Naive thymus-derived CD8-positive, alpha-beta T cell (primary cell): ENCODE results near the gene KIF26B. TPM values are rescaled to one million over a fixed set of nuclear protein-coding genes. Genes with fewer than 3 reads are reported as not detected.

Experiments used
- ATAC-seq, 2 donors: fragments of 150-1000 bp; cut with Tn5 transposase in 1 of 2; sonication (Bioruptor Pico), chemical (Tn5 transposase) in 1 of 2; 1 replicate in 1 of 2; 2 replicates in 1 of 2; pipeline ENCODE4 v1.10.0; 2021; ENCODE audit warnings: mild to moderate bottlenecking in 2 of 2, moderate library complexity in 2 of 2
- POLR2A ChIA-PET: fragments of 350-600 bp; sonication (Branson Sonifier 250); formaldehyde crosslinking; loops from one replicate; lab custom pipeline; 2021; ENCODE audit warnings: antibody characterized with exemption; lab: Charles Lee
- DNase-seq, 10 donors: peaks; one replicate each; pipeline versions ENCODE4 v3.0.0 to v3.0.0-alpha.2; 2020 to 2022
- H3K27ac Mint-ChIP-seq, 10 donors: one replicate each; pipeline ENCODE4 v1.8.0; 2020 to 2022; ENCODE audit warnings: mild to moderate bottlenecking in 10 of 10, mixed read lengths in 10 of 10, moderate library complexity in 4 of 10, inconsistent platforms in 1 of 10
- H3K27me3 Mint-ChIP-seq, 5 donors: one replicate each; pipeline ENCODE4 v1.8.0; 2021 to 2022; ENCODE audit warnings: mixed read lengths in 5 of 5
- H3K36me3 Mint-ChIP-seq, 3 donors: one replicate each; pipeline ENCODE4 v1.8.0; 2020 to 2022; ENCODE audit warnings: mixed read lengths in 3 of 3, mild to moderate bottlenecking in 2 of 3, inconsistent platforms in 1 of 3
- H3K4me1 Mint-ChIP-seq, 4 donors: one replicate each; pipeline ENCODE4 v1.8.0; 2021 to 2022; ENCODE audit warnings: mixed read lengths in 4 of 4
- H3K4me3 Mint-ChIP-seq, 10 donors: one replicate each; pipeline ENCODE4 v1.8.0; 2020 to 2022; ENCODE audit warnings: mild to moderate bottlenecking in 10 of 10, mixed read lengths in 10 of 10, moderate library complexity in 6 of 10, inconsistent platforms in 1 of 10
- H3K9me3 Mint-ChIP-seq, 9 donors: one replicate each; pipeline ENCODE4 v1.8.0; 2020 to 2022; ENCODE audit warnings: mixed read lengths in 9 of 9, mild to moderate bottlenecking in 3 of 9, inconsistent platforms in 1 of 9, moderate library complexity in 1 of 9
- polyA plus RNA-seq, 3 donors: library from polyadenylated mRNA; unstranded; fragments of 300-500 nt; fragmentation: Illumina TruSeq; gene quantifications; one replicate each; pipeline ENCODE4 v1.2.3, GENCODE V29; 2021
- total RNA-seq, 8 experiments: library from RNA in 2 of 8; stranded (reverse) in 2 of 8; gene quantifications; one replicate each; pipeline ENCODE4 v1.2.3 and lab custom pipeline; 2021 to 2026

Gene KIF26B
- total and polyA plus RNA-seq, 5 experiments from 2014 or later, result 0.08 to 0.16 TPM; not detected in 3

GRCh38 chr1:245241526-245242130 is 86.8 kb downstream of the KIF26B start:
- DNase-seq (no peak), ATAC-seq (no peak)
- no peak overlapping the region for H3K4me3 Mint-ChIP-seq
- peaks cover 0 to 20% (median 7%) of the 10 kb centered on the region in 5 donors for H3K27me3 Mint-ChIP-seq
- H3K36me3 Mint-ChIP-seq, result no peaks in the 10 kb centered on the region
- POLR2A ChIA-PET, result no interaction called here
- H3K27ac Mint-ChIP-seq, result no peak overlapping the region
- no peaks in the 10 kb centered on the region for H3K4me1 Mint-ChIP-seq
- peaks cover 0 to 3% (median 0%) of the 10 kb centered on the region in 9 donors for H3K9me3 Mint-ChIP-seq

- no peak for DNase-seq
- H3K36me3 Mint-ChIP-seq, result no peaks in the 10 kb centered on the region
- no peaks in the 10 kb centered on the region for H3K4me1 Mint-ChIP-seq
- H3K9me3 Mint-ChIP-seq, result peaks cover 0 to 3% (median 0%) of the 10 kb centered on the region in 9 donors
- POLR2A ChIA-PET, result no interaction called here
- no peak for ATAC-seq
- H3K4me3 Mint-ChIP-seq, result no peak overlapping the region
- H3K27ac Mint-ChIP-seq, result no peak overlapping the region
- peaks cover 0 to 13% (median 7%) of the 10 kb centered on the region in 5 donors for H3K27me3 Mint-ChIP-seq
These were observed 88.2 kb downstream of the KIF26B start for GRCh38 chr1:245242989-245243388.

GRCh38 chr1:245245021-245245667 is 90.4 kb downstream of the KIF26B start:
- ATAC-seq, result no peak
- POLR2A ChIA-PET, result no interaction called here
- H3K4me3 Mint-ChIP-seq, result no peak overlapping the region
- peaks cover 0 to 2% (median 0%) of the 10 kb centered on the region in 9 donors for H3K9me3 Mint-ChIP-seq
- DNase-seq, result no peak
- peaks cover 0 to 9% (median 3%) of the 10 kb centered on the region in 5 donors for H3K27me3 Mint-ChIP-seq
- H3K27ac Mint-ChIP-seq, result no peak overlapping the region
- H3K4me1 Mint-ChIP-seq, result no peaks in the 10 kb centered on the region
- no peaks in the 10 kb centered on the region for H3K36me3 Mint-ChIP-seq

- DNase-seq, result no peak
- peaks cover 0 to 6% (median 0%) of the 10 kb centered on the region in 9 donors for H3K9me3 Mint-ChIP-seq
- H3K27me3 Mint-ChIP-seq, result peaks cover 0 to 5% (median 3%) of the 10 kb centered on the region in 5 donors
- H3K4me1 Mint-ChIP-seq, result no peaks in the 10 kb centered on the region
- no peak overlapping the region for H3K27ac Mint-ChIP-seq
- no peak for ATAC-seq
- no peak overlapping the region for H3K4me3 Mint-ChIP-seq
- H3K36me3 Mint-ChIP-seq, result no peaks in the 10 kb centered on the region
- POLR2A ChIA-PET, result no interaction called here
These were observed 91.6 kb downstream of the KIF26B start for GRCh38 chr1:245246433-245246832.

GRCh38 chr1:245247356-245247755 is 92.6 kb downstream of the KIF26B start:
- Mint-ChIP-seq H3K27me3 (peaks cover 0 to 5% (median 0%) of the 10 kb centered on the region in 5 donors), H3K4me1 (no peaks in the 10 kb centered on the region), H3K27ac (no peak overlapping the region), H3K36me3 (peaks cover 0 to 2% (median 1%) of the 10 kb centered on the region in 3 donors), H3K4me3 (no peak overlapping the region), H3K9me3 (peaks cover 0 to 9% (median 2%) of the 10 kb centered on the region in 9 donors)
- ATAC-seq (no peak), DNase-seq (no peak)
- POLR2A ChIA-PET, result no interaction called here

- no peak for ATAC-seq
- H3K27me3 Mint-ChIP-seq, result peaks cover 0 to 4% (median 0%) of the 10 kb centered on the region in 5 donors
- no peak for DNase-seq
- peak overlapping the region in 1 of 10 donors; percentile 30 for H3K27ac Mint-ChIP-seq
- no peaks in the 10 kb centered on the region for H3K4me1 Mint-ChIP-seq
- H3K9me3 Mint-ChIP-seq, result peaks cover 0 to 12% (median 6%) of the 10 kb centered on the region in 9 donors
- H3K4me3 Mint-ChIP-seq, result no peak overlapping the region
- POLR2A ChIA-PET, result no interaction called here
- H3K36me3 Mint-ChIP-seq, result peaks cover 0 to 6% (median 5%) of the 10 kb centered on the region in 3 donors
These were observed 93.0 kb downstream of the KIF26B start for GRCh38 chr1:245247801-245248200.

GRCh38 chr1:245248231-245248731 is 93.5 kb downstream of the KIF26B start:
- H3K36me3 Mint-ChIP-seq, result peaks cover 0 to 6% (median 5%) of the 10 kb centered on the region in 3 donors
- no peaks in the 10 kb centered on the region for H3K4me1 Mint-ChIP-seq
- POLR2A ChIA-PET, result no interaction called here
- H3K27me3 Mint-ChIP-seq, result peaks cover 0 to 4% (median 0%) of the 10 kb centered on the region in 5 donors
- DNase-seq, result no peak
- H3K9me3 Mint-ChIP-seq, result peaks cover 0 to 12% (median 6%) of the 10 kb centered on the region in 9 donors
- H3K27ac Mint-ChIP-seq, result no peak overlapping the region
- ATAC-seq, result no peak
- no peak overlapping the region for H3K4me3 Mint-ChIP-seq

- Mint-ChIP-seq H3K27me3 (peaks cover 3 to 17% (median 8%) of the 10 kb centered on the region in 5 donors), H3K9me3 (peaks cover 0 to 11% (median 6%) of the 10 kb centered on the region in 9 donors), H3K27ac (no peak overlapping the region), H3K36me3 (peaks cover 0 to 6% (median 5%) of the 10 kb centered on the region in 3 donors), H3K4me3 (no peak overlapping the region), H3K4me1 (peaks cover 0 to 3% (median 0%) of the 10 kb centered on the region in 4 donors)
- ATAC-seq (no peak), DNase-seq (no peak)
- POLR2A ChIA-PET, result no interaction called here
These were observed 101.0 kb downstream of the KIF26B start for GRCh38 chr1:245255783-245256182.

- no peak for DNase-seq
- Mint-ChIP-seq H3K27me3 (peaks cover 3 to 17% (median 8%) of the 10 kb centered on the region in 5 donors), H3K4me3 (no peak overlapping the region), H3K27ac (no peak overlapping the region), H3K4me1 (peaks cover 0 to 3% (median 0%) of the 10 kb centered on the region in 4 donors), H3K36me3 (peaks cover 0 to 6% (median 5%) of the 10 kb centered on the region in 3 donors), H3K9me3 (peaks cover 0 to 11% (median 6%) of the 10 kb centered on the region in 9 donors)
- no peak for ATAC-seq
- POLR2A ChIA-PET, result no interaction called here
These were observed 101.7 kb downstream of the KIF26B start for GRCh38 chr1:245256528-245256927.

GRCh38 chr1:245258271-245258920 is 103.6 kb downstream of the KIF26B start:
- POLR2A ChIA-PET, result no interaction called here
- no peak overlapping the region for H3K27ac Mint-ChIP-seq
- DNase-seq, result no peak

GRCh38 chr1:245260110-245260882 is 105.5 kb downstream of the KIF26B start:
- Mint-ChIP-seq H3K4me1 (peaks cover 0 to 3% (median 0%) of the 10 kb centered on the region in 4 donors), H3K36me3 (no peaks in the 10 kb centered on the region)
- no peak for ATAC-seq

More at GRCh38 chr1:245258271-245258920, 103.6 kb downstream of the KIF26B start:
- peaks cover 0 to 4% (median 0%) of the 10 kb centered on the region in 9 donors for H3K9me3 Mint-ChIP-seq
- peaks cover 0 to 3% (median 0%) of the 10 kb centered on the region in 4 donors for H3K4me1 Mint-ChIP-seq
- H3K36me3 Mint-ChIP-seq, result no peaks in the 10 kb centered on the region
- no peak overlapping the region for H3K4me3 Mint-ChIP-seq
- peaks cover 3 to 17% (median 8%) of the 10 kb centered on the region in 5 donors for H3K27me3 Mint-ChIP-seq
- no peak for ATAC-seq

GRCh38 chr1:245260883-245261282 is 106.1 kb downstream of the KIF26B start:
- DNase-seq (no peak), ATAC-seq (no peak)
- POLR2A ChIA-PET, result no interaction called here
- Mint-ChIP-seq H3K27ac (no peak overlapping the region), H3K27me3 (peaks cover 4 to 17% (median 9%) of the 10 kb centered on the region in 5 donors), H3K9me3 (no peaks in the 10 kb centered on the region), H3K4me1 (peaks cover 0 to 3% (median 0%) of the 10 kb centered on the region in 4 donors), H3K4me3 (no peak overlapping the region), H3K36me3 (no peaks in the 10 kb centered on the region)

More at GRCh38 chr1:245260110-245260882, 105.5 kb downstream of the KIF26B start:
- no peak overlapping the region for H3K27ac Mint-ChIP-seq
- DNase-seq, result no peak
- peaks cover 4 to 17% (median 9%) of the 10 kb centered on the region in 5 donors for H3K27me3 Mint-ChIP-seq
- H3K4me3 Mint-ChIP-seq, result no peak overlapping the region
- H3K9me3 Mint-ChIP-seq, result no peaks in the 10 kb centered on the region
- POLR2A ChIA-PET, result no interaction called here
